ENCODE results near the gene SEMA3A. TPM values are rescaled to one million over a fixed set of nuclear protein-coding genes. Genes with fewer than 3 reads are reported as not detected.
A peak's percentile ranks its signal among the peaks of the same experiment; 100 is the strongest.

SEMA3A gene
- total RNA-seq, 1 experiment from 2014 or later: 89.1 TPM

DNA sequence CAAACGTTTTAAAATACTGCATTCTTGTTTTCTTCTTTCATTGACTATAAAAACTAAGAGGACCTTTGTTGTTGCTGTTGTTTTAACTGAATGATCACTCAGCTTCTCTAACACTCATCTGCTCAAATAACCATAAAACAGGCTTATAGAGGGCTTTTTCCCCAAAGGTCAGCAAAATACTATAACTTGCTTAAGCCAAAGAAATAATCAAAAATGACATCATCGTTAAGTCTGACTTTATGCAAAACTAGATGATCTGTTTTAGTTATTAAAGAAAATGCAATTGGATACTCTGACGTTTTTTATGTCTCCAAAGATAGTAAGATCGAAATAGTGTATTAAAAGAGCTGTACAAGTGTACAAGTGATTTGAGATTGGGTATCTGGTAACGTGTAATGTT is 152.9 kb downstream of the SEMA3A start:
- DNase-seq: no peak
- Histone ChIP-seq H3K36me3 (peaks cover 2% of the 10 kb centered on the region), H3K9me3 (no peaks in the 10 kb centered on the region), H3K4me3 (no peak overlapping the region), H3K27me3 (no peaks in the 10 kb centered on the region)

DNA sequence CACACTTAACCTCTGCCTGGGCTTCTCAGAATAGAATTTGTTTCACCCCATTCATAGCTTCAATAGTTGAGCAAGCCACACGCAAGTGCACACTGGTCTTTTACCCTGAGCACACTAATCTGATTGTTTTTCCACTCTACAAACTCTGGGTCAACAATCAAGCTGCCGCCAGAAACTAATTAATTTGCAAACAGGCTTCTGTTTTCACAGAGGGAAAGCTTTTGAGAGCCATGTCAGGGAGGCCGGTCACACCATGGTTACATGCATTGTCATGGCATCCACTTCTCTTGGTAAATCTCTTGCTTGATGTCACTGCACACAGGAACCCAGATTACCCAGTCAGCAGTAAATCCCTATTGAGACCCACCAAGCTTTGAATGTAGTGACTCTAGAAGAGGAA is 154.2 kb downstream of the SEMA3A start:
- Histone ChIP-seq H3K27me3 (no peaks in the 10 kb centered on the region), H3K9me3 (no peaks in the 10 kb centered on the region), H3K36me3 (peaks cover 2% of the 10 kb centered on the region), H3K4me3 (no peak overlapping the region)
- DNase-seq: no peak

GRCh38 chr7:84039432-84039831 is 155.2 kb downstream of the SEMA3A start:
- H3K36me3 ChIP-seq: peaks cover 2% of the 10 kb centered on the region
- no peak overlapping the region for H3K4me3 ChIP-seq
- no peaks in the 10 kb centered on the region for H3K9me3 ChIP-seq
- no peak for DNase-seq
- no peaks in the 10 kb centered on the region for H3K27me3 ChIP-seq

- no peak for DNase-seq
- Histone ChIP-seq H3K36me3 (peaks cover 20% of the 10 kb centered on the region), H3K9me3 (no peaks in the 10 kb centered on the region), H3K27me3 (no peaks in the 10 kb centered on the region), H3K4me3 (no peak overlapping the region)
Observed at GRCh38 chr7:84027678-84028077, 166.9 kb downstream of the SEMA3A start.

- DNase-seq: peak; percentile 80
- no peak overlapping the region for H3K4me3 ChIP-seq
- H3K9me3 ChIP-seq: no peaks in the 10 kb centered on the region
- no peaks in the 10 kb centered on the region for H3K27me3 ChIP-seq
- peaks cover 20% of the 10 kb centered on the region for H3K36me3 ChIP-seq
Observed at GRCh38 chr7:84025332-84025927, 169.2 kb downstream of the SEMA3A start.

- Histone ChIP-seq H3K9me3 (no peaks in the 10 kb centered on the region), H3K27me3 (no peaks in the 10 kb centered on the region), H3K36me3 (peaks cover 15% of the 10 kb centered on the region), H3K4me3 (no peak overlapping the region)
- DNase-seq: no peak
Observed at GRCh38 chr7:84022684-84023308, 171.8 kb downstream of the SEMA3A start.

- Histone ChIP-seq H3K36me3 (peaks cover 11% of the 10 kb centered on the region), H3K4me3 (no peak overlapping the region), H3K9me3 (no peaks in the 10 kb centered on the region), H3K27me3 (no peaks in the 10 kb centered on the region)
- DNase-seq: no peak
Observed at GRCh38 chr7:84022009-84022408, 172.6 kb downstream of the SEMA3A start.

- Histone ChIP-seq H3K27me3 (no peaks in the 10 kb centered on the region), H3K4me3 (no peak overlapping the region), H3K36me3 (peaks cover 10% of the 10 kb centered on the region), H3K9me3 (no peaks in the 10 kb centered on the region)
- DNase-seq: no peak
Observed at GRCh38 chr7:84021292-84021908, 173.2 kb downstream of the SEMA3A start.

GRCh38 chr7:84017651-84018050 is 176.9 kb downstream of the SEMA3A start:
- no peak for DNase-seq
- H3K4me3 ChIP-seq: no peak overlapping the region
- H3K9me3 ChIP-seq: no peaks in the 10 kb centered on the region
- H3K27me3 ChIP-seq: no peaks in the 10 kb centered on the region
- no peaks in the 10 kb centered on the region for H3K36me3 ChIP-seq

- H3K27me3 ChIP-seq: no peaks in the 10 kb centered on the region
- no peaks in the 10 kb centered on the region for H3K9me3 ChIP-seq
- peaks cover 2% of the 10 kb centered on the region for H3K36me3 ChIP-seq
- DNase-seq: no peak
- H3K4me3 ChIP-seq: no peak overlapping the region
Observed at GRCh38 chr7:84013616-84014240, 180.9 kb downstream of the SEMA3A start.

- no peak overlapping the region for H3K4me3 ChIP-seq
- no peak for DNase-seq
- peaks cover 13% of the 10 kb centered on the region for H3K36me3 ChIP-seq
- H3K27me3 ChIP-seq: no peaks in the 10 kb centered on the region
- no peaks in the 10 kb centered on the region for H3K9me3 ChIP-seq
Observed at GRCh38 chr7:84009782-84010181, 184.8 kb downstream of the SEMA3A start.

DNA sequence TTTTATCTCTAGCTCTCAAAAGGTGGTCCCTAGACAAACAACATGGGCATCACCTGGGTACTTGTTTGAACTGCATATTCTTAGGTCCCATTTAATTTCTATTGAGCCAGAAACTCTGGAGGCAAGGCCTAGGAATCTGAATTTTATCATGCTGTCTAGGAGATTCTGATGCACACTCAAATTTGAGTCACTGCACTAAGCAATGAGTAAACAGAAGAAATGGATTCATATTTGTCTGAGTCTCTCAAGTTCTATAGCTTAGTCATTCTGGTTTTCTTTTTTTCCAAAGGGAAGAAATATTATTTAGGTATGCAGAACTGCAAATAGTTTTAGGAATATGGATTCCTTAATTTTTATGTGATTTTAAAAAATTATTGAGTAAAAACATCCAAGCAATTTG is 185.5 kb downstream of the SEMA3A start:
- peaks cover 15% of the 10 kb centered on the region for H3K36me3 ChIP-seq
- no peak overlapping the region for H3K4me3 ChIP-seq
- DNase-seq: no peak
- H3K9me3 ChIP-seq: no peaks in the 10 kb centered on the region
- no peaks in the 10 kb centered on the region for H3K27me3 ChIP-seq

- Histone ChIP-seq H3K9me3 (no peaks in the 10 kb centered on the region), H3K36me3 (peaks cover 21% of the 10 kb centered on the region), H3K4me3 (no peak overlapping the region), H3K27me3 (no peaks in the 10 kb centered on the region)
- no peak for DNase-seq
Observed at GRCh38 chr7:84003191-84003590, 191.4 kb downstream of the SEMA3A start.

DNA sequence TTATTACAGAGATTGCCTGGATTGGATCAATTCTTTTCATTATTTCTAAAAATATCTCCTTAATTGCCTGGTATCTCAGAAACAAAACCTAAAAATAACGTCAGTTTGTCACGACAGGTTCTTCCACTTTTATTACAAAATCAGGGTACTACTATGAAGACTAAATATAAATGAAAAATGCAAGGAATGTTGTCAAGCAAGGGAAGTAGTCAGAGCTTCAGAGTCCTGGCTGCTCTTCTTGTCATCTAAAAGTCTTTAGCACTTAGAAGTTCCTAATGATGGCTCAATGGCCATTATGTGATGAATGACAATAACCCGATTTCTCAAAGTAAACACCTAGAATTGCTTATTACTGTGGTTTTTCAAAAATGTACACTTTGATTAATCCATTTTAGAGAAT is 192.2 kb downstream of the SEMA3A start:
- DNase-seq: no peak

DNA sequence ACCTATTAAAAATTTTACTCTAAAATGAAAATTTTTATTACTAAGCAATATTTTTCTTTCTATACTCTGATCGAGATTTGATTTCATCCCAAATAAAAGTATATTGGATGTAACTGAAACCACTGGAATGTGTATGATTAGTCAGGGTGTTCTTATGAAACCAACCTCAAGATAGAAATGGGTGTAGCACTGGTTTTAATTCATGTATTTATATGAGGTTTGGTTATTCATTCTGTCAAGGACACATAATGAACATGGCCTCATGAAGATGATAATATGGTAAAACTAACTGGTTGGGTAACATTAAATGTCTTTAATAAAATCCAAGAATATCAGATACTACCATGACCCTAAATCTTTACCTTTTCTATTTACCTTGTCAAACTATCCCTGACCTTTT is 197.7 kb downstream of the SEMA3A start:
- Histone ChIP-seq H3K9me3 (peaks cover 2% of the 10 kb centered on the region; the same call in 1 of the 2 replicates), H3K36me3 (peaks cover 11% of the 10 kb centered on the region), H3K4me3 (no peak overlapping the region), H3K27me3 (no peaks in the 10 kb centered on the region)
- DNase-seq: no peak

More for the DNA sequence above, 192.2 kb downstream of the SEMA3A start:
- H3K27me3 ChIP-seq: no peaks in the 10 kb centered on the region
- H3K36me3 ChIP-seq: peaks cover 20% of the 10 kb centered on the region
- H3K4me3 ChIP-seq: no peak overlapping the region
- H3K9me3 ChIP-seq: no peaks in the 10 kb centered on the region

- no peaks in the 10 kb centered on the region for H3K36me3 ChIP-seq
Observed at GRCh38 chr7:83987764-83988163, 206.8 kb downstream of the SEMA3A start.

GRCh38 chr7:83985821-83986220 is 208.8 kb downstream of the SEMA3A start:
- no peak for DNase-seq
- H3K36me3 ChIP-seq: no peaks in the 10 kb centered on the region
- no peaks in the 10 kb centered on the region for H3K9me3 ChIP-seq
- no peaks in the 10 kb centered on the region for H3K27me3 ChIP-seq
- no peak overlapping the region for H3K4me3 ChIP-seq

More at GRCh38 chr7:83987764-83988163, 206.8 kb downstream of the SEMA3A start:
- no peak for DNase-seq
- H3K9me3 ChIP-seq: no peaks in the 10 kb centered on the region
- H3K4me3 ChIP-seq: no peak overlapping the region
- H3K27me3 ChIP-seq: no peaks in the 10 kb centered on the region
